ENCODE results near the gene CSKMT. TPM values are rescaled to one million over a fixed set of nuclear protein-coding genes. Genes with fewer than 3 reads are reported as not detected.

The CSKMT gene
- total and polyA plus RNA-seq, 2 donors (not counting 1 experiment from before 2014, with no cell fraction given), result 39.0 to 57.3 TPM

GRCh38 chr11:62647609-62648005, 17.5 kb upstream of the CSKMT start:
- Histone ChIP-seq H3K4me3 (ENCODE audit: control extremely low read depth in 1 of 5, extremely low read depth in 1 of 5, insufficient read depth in 1 of 5, low read depth in 2 of 5, low read length in 4 of 5) (no peak overlapping the region), H3K79me2 (ENCODE audit: control insufficient read depth, insufficient read depth, low read length) (peaks cover 73% of the 10 kb centered on the region), H2AFZ (ENCODE audit: insufficient read depth, low read depth, low read length, poor library complexity, severe bottlenecking) (no peak overlapping the region), H3K9ac (ENCODE audit: low read length) (no peak overlapping the region), H3K27ac (ENCODE audit: low read length in 2 of 2) (no peak overlapping the region), H3K27me3 (replicated peaks in 1 of 4; ENCODE audit: control extremely low read depth in 1 of 4, control insufficient read depth in 3 of 4, insufficient read depth in 4 of 4, low read length in 3 of 4) (no peaks in the 10 kb centered on the region), H3K4me1 (ENCODE audit: control insufficient read depth in 2 of 2, insufficient read depth in 2 of 2, low read length in 2 of 2) (peaks cover 24 to 32% of the 10 kb centered on the region in 2 donors), H3K36me3 (replicated peaks in 1 of 2; ENCODE audit: control extremely low read depth in 1 of 2, control insufficient read depth in 1 of 2, extremely low read depth in 1 of 2, insufficient read depth in 2 of 2, low read length in 1 of 2) (peaks cover 0 to 39% of the 10 kb centered on the region in 2 experiments), H4K20me1 (ENCODE audit: control insufficient read depth, insufficient read depth, low read length, poor library complexity, severe bottlenecking) (peaks cover 9% of the 10 kb centered on the region), H3K4me2 (replicated peaks; ENCODE audit: low read depth, low read length, poor library complexity, severe bottlenecking) (no peak overlapping the region), H3K9me3 (ENCODE audit: control extremely low read depth in 1 of 3, control insufficient read depth in 2 of 3, insufficient read depth in 1 of 3, low read length in 2 of 3) (no peaks in the 10 kb centered on the region)
- WGBS (ENCODE audit: insufficient coverage), result 90% methylated on average over 5 of the region's 6 CpGs
- no peak overlapping the region for H3K27ac Mint-ChIP-seq
- POLR2A ChIA-PET, result interaction anchor here (1.0 to 4.7 kb wide), 4 partner anchors 17 to 62 kb away, joined by 3 to 32 read pairs (median 6); partner anchors contain the start of genes C11orf98, CSKMT, LBHD1 and TUT1
- TF ChIP-seq EZH2 (IDR thresholded peaks at IDR 0.05; ENCODE audit: borderline replicate concordance, insufficient read depth, low read depth, low read length, poor library complexity, severe bottlenecking), result no peak
- no peak for TF ChIP-seq CTCF (IDR thresholded peaks at IDR 0.05)
- H3K4me1 Mint-ChIP-seq, result peaks cover 30% of the 10 kb centered on the region
- DNase-seq (no peak), ATAC-seq (ENCODE audit: low read depth) (no peak)
- no peak overlapping the region for H3K4me3 Mint-ChIP-seq
- intact Hi-C loops (cut with micrococcal nuclease), result loop anchor here (2.0 kb wide), 1 partner anchor 35 kb away; the partner anchor contains the start of genes EML3 and ROM1
- CTCF ChIA-PET, result interaction anchor here (1.5 kb wide), 1 partner anchor 32 kb away, joined by 3 read pairs; no protein-coding TSS in a partner anchor
- no peaks in the 10 kb centered on the region for H3K27me3 Mint-ChIP-seq
- no peaks in the 10 kb centered on the region for H3K9me3 Mint-ChIP-seq (ENCODE audit: insufficient read depth)

- Mint-ChIP-seq H3K9me3 (ENCODE audit: insufficient read depth) (no peaks in the 10 kb centered on the region), H3K4me1 (peaks cover 33% of the 10 kb centered on the region), H3K27me3 (no peaks in the 10 kb centered on the region), H3K27ac (no peak overlapping the region), H3K4me3 (no peak overlapping the region)
- Histone ChIP-seq H3K4me1 (ENCODE audit: control insufficient read depth in 2 of 2, insufficient read depth in 2 of 2, low read length in 2 of 2) (peaks cover 25 to 34% of the 10 kb centered on the region in 2 donors), H2AFZ (ENCODE audit: insufficient read depth, low read depth, low read length, poor library complexity, severe bottlenecking) (no peak overlapping the region), H3K27ac (ENCODE audit: low read length in 2 of 2) (no peak overlapping the region), H3K9ac (ENCODE audit: low read length) (no peak overlapping the region), H3K4me2 (replicated peaks; ENCODE audit: low read depth, low read length, poor library complexity, severe bottlenecking) (no peak overlapping the region), H4K20me1 (ENCODE audit: control insufficient read depth, insufficient read depth, low read length, poor library complexity, severe bottlenecking) (peaks cover 9% of the 10 kb centered on the region), H3K4me3 (ENCODE audit: control extremely low read depth in 1 of 5, extremely low read depth in 1 of 5, insufficient read depth in 1 of 5, low read depth in 2 of 5, low read length in 4 of 5) (no peak overlapping the region), H3K9me3 (ENCODE audit: control extremely low read depth in 1 of 3, control insufficient read depth in 2 of 3, insufficient read depth in 1 of 3, low read length in 2 of 3) (no peaks in the 10 kb centered on the region), H3K79me2 (ENCODE audit: control insufficient read depth, insufficient read depth, low read length) (peaks cover 73% of the 10 kb centered on the region), H3K27me3 (replicated peaks in 1 of 4; ENCODE audit: control extremely low read depth in 1 of 4, control insufficient read depth in 3 of 4, insufficient read depth in 4 of 4, low read length in 3 of 4) (no peaks in the 10 kb centered on the region), H3K36me3 (replicated peaks in 1 of 2; ENCODE audit: control extremely low read depth in 1 of 2, control insufficient read depth in 1 of 2, extremely low read depth in 1 of 2, insufficient read depth in 2 of 2, low read length in 1 of 2) (peaks cover 0 to 32% of the 10 kb centered on the region in 2 experiments)
- DNase-seq, result no peak
- intact Hi-C loops (cut with micrococcal nuclease), result no loop called here
- WGBS (ENCODE audit: insufficient coverage), result 97% methylated on average over 24 of the region's 24 CpGs
- CTCF ChIA-PET, result interaction anchor here (0.9 to 1.5 kb wide), 3 partner anchors 17 to 32 kb away, joined by 3 read pairs; partner anchors contain the start of genes C11orf98 and CSKMT
- no peak for TF ChIP-seq CTCF (IDR thresholded peaks at IDR 0.05)
- TF ChIP-seq EZH2 (IDR thresholded peaks at IDR 0.05; ENCODE audit: borderline replicate concordance, insufficient read depth, low read depth, low read length, poor library complexity, severe bottlenecking), result no peak
- no peak for ATAC-seq (ENCODE audit: low read depth)
- POLR2A ChIA-PET, result interaction anchor here (1.0 to 4.7 kb wide), 3 partner anchors 16 to 61 kb away, joined by 3 to 32 read pairs (median 6); partner anchors contain the start of genes C11orf98, CSKMT, LBHD1 and UQCC3
Observed at GRCh38 chr11:62648185-62648966, 16.7 kb upstream of the CSKMT start.
